NCI-H128 (cell line): ENCODE results near the gene DNAJC16.
"Not testable (repeated sequence)": the region's sequence is repeated elsewhere in the genome, so short reads cannot be mapped to it uniquely, and the experiment has no call there.

Experiments used
- DNase-seq: peaks from one replicate; lab custom pipeline; 2025; ENCODE audit not compliant: unreplicated experiment; lab: John Stamatoyannopoulos, UW

The DNAJC16 gene

DNA sequence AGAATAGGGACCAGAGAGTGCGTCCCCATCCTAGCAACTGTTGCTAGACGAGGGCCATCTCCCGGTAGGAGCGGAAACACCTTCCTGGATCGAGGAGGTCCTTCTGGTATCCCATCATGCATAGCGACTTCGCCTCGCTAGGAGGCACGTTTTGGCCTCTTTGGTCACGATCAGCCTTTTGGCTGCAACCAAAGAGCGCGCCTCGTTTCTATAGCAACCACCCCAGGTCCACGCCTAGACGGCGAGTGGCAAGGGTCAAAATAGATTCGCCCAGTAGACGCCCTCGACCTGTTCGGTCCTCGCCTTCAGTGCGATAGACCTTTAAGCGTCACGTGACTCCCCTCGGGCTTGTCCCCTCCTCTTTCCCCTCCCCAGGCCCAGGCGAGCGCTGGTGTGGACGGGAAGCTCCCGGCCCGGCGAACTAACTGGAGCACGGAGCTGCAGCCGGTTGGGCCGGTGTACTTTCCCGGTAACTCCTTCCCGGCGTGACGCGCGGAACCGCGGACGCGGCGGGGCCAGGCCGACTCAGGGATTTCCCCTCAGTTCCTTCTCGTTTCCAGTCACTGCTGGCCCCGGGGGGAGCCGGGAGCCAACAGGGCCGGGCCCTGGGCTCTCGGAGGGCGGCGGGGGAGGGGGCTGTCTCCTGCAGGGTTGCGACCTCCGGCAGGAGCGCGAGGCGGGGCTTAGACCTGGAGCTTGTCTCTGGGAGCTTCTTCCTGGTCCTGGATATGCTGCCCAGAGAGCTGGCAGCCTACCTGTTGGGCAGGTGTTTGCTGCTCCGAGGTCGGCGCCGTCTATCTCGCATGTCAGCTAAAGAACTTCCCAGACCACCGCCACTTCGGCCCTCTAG lies at the start of gene DNAJC16:
Gene DNAJC16, plus strand, starts transcription at position 359 of the 850 bp plus-strand sequence. CDS start 2,258 bp downstream, outside the sequence.
- peak; percentile 100 for DNase-seq

GRCh38 chr1:15476927-15477326 lies 49.7 kb upstream of the DNAJC16 start:
- no peak for DNase-seq

DNA sequence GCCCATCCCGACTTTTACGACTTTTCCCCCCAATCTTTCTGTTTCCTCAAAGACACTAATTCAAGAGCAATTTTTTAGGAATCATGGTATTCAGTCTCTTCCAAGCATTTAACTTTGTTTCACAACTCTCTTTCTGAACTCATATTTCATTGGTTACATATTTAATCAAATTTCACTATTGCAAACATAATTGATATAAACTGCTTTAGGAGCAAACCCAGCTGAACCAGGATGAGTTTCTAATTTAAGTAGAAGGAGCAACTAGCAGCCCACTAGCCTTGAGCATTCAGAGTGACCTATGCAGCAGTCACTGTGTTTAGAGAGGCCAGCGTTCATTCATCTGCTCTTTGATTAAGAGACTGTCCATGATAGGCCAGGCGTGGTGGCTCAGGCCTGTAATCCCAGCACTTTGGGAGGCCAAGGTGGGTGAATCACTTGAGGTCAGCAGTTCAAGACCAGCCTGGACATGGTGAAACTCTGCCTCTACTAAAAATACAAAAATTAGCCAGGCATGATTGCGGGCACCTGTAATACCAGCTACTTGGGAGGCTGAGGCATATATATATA lies 48.9 kb upstream of the DNAJC16 start:
- DNase-seq, result no peak

DNA sequence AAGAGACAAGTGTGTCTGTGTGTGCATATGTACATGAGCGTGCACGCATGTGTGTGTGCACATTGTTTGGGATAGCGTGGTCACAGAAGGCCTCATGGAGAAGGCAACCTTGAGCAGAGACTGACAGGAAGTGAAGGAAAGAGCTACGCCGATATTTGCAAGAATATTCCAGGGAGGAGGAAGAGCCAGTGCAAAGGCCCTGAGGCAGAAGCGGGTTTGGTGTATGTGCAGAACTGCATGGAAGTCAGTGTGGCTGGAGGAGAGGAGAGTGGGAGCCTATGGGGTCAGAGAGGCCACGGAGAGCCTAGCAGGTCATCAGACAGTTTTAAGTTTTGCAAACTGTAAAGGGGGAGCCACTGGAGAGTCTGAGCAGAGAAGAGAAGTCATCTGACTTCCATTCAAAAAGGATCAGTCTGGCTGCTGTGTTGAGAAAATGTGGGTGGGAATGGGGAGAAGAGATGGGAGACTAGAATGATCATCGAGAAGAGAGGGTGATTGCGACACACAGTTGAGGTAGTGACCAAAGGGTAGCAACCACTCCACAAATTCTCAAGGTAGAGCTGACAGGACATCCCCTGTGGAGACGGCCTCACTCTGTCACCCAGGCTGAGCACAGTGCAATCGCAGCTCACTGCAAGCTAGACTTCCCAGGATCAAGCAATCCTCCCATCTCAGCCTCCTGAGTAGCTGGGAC lies 46.8 kb upstream of the DNAJC16 start:
- no peak for DNase-seq

DNA sequence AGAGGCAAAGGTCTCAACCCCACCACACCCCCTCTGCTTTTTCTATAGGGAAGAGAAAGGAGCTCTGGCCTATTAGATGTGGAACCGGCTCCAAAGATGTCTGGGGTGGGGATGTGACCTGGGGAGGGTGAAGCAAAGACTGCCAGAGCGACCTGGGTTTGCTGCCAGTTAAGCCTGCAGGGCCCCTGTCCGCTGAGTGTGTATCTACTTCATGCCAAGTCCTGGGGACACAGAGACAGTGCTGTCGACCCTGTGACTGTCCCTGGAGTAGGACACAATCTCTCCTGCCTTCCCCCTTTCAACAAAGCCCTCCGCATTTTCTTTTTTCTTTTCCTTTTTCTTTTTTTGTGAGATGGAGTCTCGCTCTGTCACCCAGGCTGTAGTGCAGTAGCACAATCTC lies 44.2 kb upstream of the DNAJC16 start:
- DNase-seq, result not testable (repeated sequence)

- DNase-seq, result not testable (repeated sequence)
These were observed 43.6 kb upstream of the DNAJC16 start for GRCh38 chr1:15482983-15483543.

DNA sequence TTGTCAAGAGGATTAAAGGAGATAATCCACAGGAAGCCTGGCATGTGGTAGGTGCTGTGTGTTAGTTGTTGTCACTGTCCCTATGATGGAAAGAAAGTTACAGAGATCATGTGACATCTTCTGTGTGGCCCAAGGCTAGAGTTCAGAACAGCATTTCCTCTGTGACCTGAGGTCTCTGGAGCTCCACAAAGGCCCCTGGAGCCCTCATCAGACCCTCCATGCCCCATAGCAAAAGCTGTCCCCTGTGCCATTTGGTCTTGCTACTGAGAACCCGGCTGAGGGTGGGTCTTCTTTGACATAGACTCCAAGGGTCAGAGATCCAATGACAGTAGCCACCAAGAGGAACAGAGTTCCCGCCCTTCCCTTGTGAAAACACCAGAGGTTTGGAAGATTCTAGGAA lies 42.7 kb upstream of the DNAJC16 start:
- DNase-seq, result no peak

DNA sequence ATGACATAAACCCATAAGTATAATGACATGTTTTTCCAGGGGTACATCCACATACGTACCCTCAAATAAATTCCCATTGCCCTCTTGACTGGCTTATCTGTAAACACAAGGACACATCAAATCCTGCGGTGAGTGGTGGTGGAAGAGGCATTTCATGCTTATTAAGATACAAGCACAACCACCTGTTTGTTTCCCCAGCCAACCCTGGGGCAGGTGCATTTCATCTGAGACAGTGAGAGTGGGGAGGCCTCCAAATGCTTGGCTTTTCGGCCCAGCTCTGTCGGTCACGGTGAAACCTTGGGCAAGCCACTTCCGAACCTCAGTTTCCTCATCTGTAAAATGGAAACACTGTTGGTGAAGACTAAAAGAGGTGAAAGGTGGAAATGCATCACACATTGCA lies 42.2 kb upstream of the DNAJC16 start:
- not testable (repeated sequence) for DNase-seq

- no peak for DNase-seq
These were observed 41.0 kb upstream of the DNAJC16 start for GRCh38 chr1:15485636-15486035.

GRCh38 chr1:15486844-15487610 lies 39.6 kb upstream of the DNAJC16 start:
- DNase-seq, result not testable (repeated sequence)

- no peak for DNase-seq
These were observed 38.3 kb upstream of the DNAJC16 start for GRCh38 chr1:15488371-15488770.

DNA sequence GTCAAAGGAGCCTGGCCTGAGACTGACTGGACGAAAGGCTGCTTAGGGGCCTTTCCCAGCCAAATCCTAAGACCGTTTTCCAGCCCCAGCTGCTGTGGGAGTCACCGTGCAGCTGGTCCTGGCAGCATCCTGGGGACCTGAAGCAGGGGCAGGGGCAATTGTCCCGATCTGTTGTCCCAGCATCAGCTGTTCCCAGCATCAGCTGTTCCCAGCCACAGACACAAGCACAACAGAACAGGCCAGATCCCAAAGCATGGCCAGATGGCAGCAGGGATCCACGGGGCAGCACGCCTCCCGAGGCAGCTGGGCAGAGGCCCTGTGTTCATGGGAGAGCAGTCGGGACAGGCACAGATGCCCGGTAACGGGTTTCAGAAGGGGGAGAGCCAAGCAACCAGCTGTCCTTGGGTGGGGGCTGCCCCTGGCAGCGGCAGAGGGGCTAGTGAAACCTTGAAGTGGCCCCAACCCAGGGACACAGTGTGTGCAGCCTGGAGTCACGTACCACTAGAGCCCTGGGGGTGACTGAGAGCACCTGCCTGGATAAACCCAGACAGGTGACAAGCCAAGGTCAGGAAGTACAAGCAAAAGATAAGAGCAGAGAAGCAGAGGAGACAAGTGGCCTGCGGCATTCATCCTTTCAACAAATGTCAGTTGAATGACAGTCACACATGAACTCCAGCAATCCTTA lies 37.5 kb upstream of the DNAJC16 start:
- DNase-seq, result peak; percentile 58

- not testable (repeated sequence) for DNase-seq
These were observed 35.6 kb upstream of the DNAJC16 start for GRCh38 chr1:15491010-15491409.

DNA sequence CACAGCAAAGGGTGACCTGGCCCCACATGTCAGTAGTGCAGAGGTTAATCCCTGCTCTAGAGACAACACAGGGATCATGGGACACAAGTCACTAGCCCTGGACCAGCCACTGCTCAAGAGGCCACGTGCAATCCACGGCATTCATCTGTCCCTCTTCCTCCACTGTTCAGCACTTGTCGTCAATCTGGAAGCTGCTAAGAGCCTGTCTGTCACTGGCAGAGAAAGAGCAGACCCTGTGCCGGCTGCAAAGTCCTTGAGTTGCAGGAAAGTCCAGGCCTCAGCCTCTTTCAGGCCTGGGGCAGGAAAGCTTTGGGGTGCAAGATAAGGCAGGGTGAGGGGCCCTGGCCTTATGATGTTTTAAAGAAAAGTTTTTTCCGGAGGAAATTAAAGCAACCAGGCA lies 34.1 kb upstream of the DNAJC16 start:
- DNase-seq, result no peak

DNA sequence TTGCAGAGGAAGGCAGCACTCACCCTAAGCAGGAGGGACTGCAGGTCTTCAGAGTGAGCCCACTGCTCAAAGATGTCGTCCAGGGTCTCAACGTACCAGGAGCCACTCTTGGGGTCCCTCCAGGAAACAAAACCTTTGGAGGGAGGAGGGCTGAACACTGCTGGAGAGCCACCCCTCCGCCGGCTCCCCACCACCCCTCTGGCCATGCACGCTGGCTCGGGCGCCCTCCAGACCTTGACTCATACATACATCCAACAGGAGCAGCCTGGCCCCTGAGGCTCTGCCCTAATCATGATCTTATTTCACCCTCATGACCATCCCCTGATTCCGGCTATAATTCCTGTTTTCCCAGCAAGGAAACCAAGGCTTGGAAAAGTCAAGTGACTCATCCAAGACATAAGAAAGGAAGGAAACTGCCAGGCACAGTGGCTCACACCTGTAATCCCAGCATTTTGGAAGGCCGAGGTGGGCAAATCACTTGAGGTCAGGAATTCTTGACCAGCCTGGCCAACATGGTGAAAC lies 32.7 kb upstream of the DNAJC16 start:
- no peak for DNase-seq

DNA sequence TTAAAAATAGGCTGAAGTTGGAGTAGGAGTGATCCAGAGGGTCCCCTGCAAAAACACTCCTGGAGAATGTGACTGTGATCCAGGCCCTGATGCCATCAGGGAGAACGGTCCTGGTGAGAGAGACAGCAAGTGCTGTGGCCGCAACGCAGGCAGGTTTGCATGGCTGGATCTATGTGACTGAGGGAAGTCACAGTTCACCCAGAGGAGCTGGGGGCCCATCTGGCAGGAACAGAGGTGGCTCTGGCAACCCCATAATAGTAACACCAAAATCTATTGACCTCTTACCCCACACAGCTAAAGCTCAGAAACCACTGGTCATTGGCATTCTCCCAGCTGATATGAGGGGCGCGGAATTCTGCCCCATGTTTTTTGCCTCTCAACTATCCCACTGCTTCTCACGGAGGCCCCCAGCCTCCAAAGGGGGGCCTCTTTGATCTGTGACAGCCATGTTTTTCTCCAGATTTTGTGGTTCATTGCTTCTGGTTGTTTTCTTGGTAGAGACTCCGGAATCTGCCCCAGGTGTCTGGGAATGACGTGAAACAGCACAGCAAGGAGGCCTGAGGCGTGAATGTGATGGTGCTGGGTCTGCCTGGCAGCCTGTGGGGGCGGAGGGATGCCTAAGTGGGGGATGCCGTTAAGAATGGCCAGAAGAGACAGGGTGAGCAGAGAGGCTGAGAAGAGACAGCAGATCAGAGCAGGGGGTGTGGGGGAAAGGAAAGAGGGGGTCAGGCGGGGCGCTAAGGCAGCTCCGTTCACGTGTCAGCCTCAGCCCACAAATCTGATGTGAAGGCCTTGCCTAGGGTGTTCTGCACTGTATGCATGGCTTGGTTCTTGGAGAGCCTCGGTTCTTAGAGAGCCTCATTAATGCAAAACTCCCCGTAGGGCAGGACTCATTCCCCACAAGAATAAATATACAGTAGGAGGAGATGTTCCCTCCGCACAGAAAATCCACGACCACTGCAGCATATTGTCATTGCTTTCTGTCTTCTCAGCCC lies 26.2 kb upstream of the DNAJC16 start:
- no peak for DNase-seq

DNA sequence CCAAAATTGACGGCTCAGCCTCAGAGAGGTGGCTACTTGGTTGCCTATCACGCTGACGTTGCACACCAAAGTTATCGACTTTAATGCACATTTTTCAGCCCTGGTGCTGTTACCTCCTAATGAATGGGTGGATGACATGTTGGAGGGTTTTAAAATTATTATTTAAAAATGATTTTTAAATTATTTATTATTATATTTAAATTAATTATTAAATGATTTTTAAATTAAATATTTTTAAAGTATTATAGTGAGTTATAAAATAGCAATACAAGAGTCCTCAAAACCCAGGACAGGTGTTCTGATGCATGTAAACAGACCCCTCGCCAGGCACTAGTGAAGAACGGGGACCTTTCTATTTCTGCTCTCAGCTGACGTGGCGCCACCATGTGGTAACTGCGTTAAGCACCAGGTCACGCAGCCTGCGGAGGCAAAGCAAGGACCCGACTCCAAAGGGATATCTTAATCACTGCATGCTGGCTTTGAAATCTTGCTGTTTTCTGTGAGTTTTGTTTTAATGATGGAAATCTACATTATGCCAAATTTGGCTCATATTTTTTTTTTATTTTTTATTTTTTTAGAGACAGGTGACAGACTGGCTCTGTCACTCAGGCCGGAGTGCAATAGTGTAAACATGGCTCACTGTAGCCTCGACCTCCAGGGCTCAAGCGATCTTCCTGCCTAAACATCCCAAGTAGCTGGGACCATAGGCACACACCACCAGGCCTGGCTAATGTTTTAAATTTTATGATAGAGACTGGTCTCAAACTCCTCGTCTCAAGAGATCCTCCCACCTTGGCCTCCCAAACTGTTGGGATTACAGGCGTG lies 25.2 kb upstream of the DNAJC16 start:
- DNase-seq, result peak; percentile 30

DNA sequence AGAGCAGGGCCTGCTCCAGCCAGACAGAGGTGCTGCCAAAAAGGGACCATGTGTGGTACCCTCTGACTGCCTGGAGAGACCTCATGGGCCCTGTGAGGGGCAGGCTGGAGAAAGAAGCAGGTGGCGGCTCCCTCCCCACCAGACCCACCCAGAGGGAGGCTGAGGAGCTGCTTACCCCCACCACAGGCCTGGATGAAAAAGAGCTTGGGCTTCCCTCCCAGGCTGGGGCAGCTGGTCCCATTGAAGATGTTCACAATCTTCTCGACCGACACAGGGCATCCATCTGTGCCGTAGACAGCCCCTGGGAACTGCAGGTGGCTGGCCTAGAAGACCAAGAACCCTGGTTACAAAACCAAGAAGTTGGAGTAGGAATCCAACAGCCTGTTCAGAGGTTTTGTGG lies 22.2 kb upstream of the DNAJC16 start:
- no peak for DNase-seq
